Measurements from ENCODE around the gene FBLN5.

DNA sequence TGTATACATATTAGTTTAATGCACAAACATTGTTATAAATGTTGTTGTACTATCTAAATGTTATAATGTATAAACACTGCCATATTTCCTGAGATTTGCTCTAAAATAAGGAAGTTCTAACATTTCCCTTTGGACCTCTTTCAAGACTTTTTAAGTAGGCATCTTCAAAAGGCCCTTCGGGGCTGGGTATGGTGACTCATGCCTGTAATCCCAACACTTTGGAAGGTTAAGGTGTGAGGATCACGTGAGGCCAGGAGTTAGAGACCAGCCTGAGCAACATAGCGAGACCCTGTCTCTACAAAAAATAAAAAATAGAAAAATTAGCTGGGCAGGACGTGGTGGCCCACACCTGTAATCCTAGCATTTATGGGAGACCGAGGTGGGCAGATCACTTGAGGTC, 35.5 kb downstream of the FBLN5 start:
- TF ChIP-seq, protein P1, sequence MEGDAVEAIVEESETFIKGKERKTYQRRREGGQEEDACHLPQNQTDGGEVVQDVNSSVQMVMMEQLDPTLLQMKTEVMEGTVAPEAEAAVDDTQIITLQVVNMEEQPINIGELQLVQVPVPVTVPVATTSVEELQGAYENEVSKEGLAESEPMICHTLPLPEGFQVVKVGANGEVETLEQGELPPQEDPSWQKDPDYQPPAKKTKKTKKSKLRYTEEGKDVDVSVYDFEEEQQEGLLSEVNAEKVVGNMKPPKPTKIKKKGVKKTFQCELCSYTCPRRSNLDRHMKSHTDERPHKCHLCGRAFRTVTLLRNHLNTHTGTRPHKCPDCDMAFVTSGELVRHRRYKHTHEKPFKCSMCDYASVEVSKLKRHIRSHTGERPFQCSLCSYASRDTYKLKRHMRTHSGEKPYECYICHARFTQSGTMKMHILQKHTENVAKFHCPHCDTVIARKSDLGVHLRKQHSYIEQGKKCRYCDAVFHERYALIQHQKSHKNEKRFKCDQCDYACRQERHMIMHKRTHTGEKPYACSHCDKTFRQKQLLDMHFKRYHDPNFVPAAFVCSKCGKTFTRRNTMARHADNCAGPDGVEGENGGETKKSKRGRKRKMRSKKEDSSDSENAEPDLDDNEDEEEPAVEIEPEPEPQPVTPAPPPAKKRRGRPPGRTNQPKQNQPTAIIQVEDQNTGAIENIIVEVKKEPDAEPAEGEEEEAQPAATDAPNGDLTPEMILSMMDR (IDR thresholded peaks at IDR 0.05) = no peak
- no peak for TF ChIP-seq POLR2A (IDR thresholded peaks at IDR 0.05)
